ENCODE measurements around the gene AIFM2.
A peak's percentile ranks its signal among the peaks of the same experiment; 100 is the strongest.

GRCh38 chr10:70115948-70116682, 16.5 kb downstream of the AIFM2 start:
- TF ChIP-seq POLR2A (IDR thresholded peaks at IDR 0.05) (no peak), POLR2AphosphoS5 (IDR thresholded peaks at IDR 0.05) (no peak), CTCF (IDR thresholded peaks at IDR 0.05 in 8 of 11, conservative IDR thresholded peaks at IDR 0.05 in 3 of 11) (peak; percentile 67 to 90 (median 81))
